Measurements from ENCODE around the gene ZC3H12D. TPM values are rescaled to one million over a fixed set of nuclear protein-coding genes. Genes with fewer than 3 reads are reported as not detected.

The ZC3H12D gene
- total and polyA plus RNA-seq, 8 donors: 0.08 to 1.1 (median 0.35) TPM

DNA sequence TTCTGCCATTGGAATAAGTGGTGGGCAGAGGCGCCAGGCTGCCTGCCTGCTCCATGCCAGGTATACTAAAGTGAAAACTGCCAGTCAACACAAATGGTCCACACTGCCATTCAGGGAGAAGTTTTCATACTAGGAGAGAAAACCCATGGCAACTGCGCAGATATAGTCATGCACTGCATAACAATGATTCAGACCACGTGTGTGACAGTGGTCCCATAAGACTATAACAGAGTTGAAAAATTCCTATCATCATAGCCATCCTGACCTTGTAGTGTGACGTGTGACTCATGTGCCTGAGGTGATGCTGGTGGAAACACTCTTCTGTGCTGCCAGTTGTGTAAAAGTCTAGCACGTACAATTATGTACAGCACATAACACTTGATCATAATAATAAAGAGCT, 25.1 kb downstream of the ZC3H12D start:
- FAIRE-seq (no peak), ATAC-seq (no peak), DNase-seq (no peak)
- Histone ChIP-seq H3K9me3 (no peaks in the 10 kb centered on the region), H3K4me1 (peaks cover 0 to 4% (median 3%) of the 10 kb centered on the region in 3 donors), H3K27ac (no peak overlapping the region), H3K36me3 (no peaks in the 10 kb centered on the region), H3K27me3 (no peaks in the 10 kb centered on the region), H3K4me3 (no peak overlapping the region)
- 71 to 94% methylated on average over 5 of the region's 5 CpGs for WGBS, 2 donors
- intact Hi-C loops (cut with DNase I): no loop called here
- TF ChIP-seq, protein P1, sequence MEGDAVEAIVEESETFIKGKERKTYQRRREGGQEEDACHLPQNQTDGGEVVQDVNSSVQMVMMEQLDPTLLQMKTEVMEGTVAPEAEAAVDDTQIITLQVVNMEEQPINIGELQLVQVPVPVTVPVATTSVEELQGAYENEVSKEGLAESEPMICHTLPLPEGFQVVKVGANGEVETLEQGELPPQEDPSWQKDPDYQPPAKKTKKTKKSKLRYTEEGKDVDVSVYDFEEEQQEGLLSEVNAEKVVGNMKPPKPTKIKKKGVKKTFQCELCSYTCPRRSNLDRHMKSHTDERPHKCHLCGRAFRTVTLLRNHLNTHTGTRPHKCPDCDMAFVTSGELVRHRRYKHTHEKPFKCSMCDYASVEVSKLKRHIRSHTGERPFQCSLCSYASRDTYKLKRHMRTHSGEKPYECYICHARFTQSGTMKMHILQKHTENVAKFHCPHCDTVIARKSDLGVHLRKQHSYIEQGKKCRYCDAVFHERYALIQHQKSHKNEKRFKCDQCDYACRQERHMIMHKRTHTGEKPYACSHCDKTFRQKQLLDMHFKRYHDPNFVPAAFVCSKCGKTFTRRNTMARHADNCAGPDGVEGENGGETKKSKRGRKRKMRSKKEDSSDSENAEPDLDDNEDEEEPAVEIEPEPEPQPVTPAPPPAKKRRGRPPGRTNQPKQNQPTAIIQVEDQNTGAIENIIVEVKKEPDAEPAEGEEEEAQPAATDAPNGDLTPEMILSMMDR (IDR thresholded peaks at IDR 0.05): no peak

DNA sequence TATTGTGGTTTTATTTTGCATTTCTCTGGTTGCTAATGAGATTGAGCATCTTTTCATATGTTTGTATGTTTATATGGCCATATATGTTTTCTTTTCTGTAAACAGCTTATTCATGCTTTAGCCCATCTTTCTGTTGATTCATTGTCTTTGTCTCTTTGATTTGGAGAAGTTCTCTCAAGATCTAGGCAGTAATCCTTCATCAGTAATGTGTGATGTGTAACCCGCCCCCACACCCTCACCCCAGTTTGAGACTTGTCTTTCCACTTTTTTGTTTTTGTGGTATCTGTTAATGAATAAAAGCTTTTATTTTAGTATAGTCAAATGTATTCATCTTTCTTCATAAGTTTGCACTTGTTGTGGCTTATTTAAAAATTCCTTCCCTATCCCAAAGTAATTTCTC, 26.0 kb downstream of the ZC3H12D start:
- Histone ChIP-seq H3K4me3 (no peak overlapping the region), H3K9me3 (no peaks in the 10 kb centered on the region), H3K27me3 (no peaks in the 10 kb centered on the region), H3K27ac (no peak overlapping the region), H3K4me1 (peaks cover 5 to 14% (median 8%) of the 10 kb centered on the region in 3 donors), H3K36me3 (no peaks in the 10 kb centered on the region)
- DNase-seq (no peak), FAIRE-seq (no peak), ATAC-seq (no peak)
- TF ChIP-seq, protein P1 (IDR thresholded peaks at IDR 0.05): no peak
- WGBS, 2 donors: 76 to 79% methylated on average over 1 of the region's 1 CpG
- intact Hi-C loops (cut with DNase I): no loop called here

DNA sequence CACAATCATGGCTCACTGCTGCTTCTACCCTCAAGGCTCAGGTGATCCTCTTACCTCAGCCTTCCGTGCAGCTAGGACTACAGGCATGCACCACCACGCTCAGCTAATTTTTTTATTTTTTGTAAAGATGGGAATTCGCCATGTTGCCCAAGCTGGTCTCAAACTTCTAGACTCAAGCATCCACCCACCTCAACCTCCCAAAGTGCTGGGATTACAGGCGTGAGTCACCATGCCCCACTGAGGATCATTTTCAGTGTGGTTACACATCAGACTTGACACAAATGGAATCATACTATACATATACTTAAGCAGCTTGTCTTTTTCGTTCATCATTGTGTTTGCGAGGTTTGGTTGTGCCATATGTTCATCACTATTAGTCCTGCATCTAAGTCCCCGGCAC, 26.6 kb downstream of the ZC3H12D start:
- no peaks in the 10 kb centered on the region for H3K27me3 ChIP-seq
- intact Hi-C loops (cut with DNase I): no loop called here
- H3K36me3 ChIP-seq: no peaks in the 10 kb centered on the region
- peaks cover 11 to 19% (median 13%) of the 10 kb centered on the region in 3 donors for H3K4me1 ChIP-seq
- FAIRE-seq: no peak
- DNase-seq: no peak
- ATAC-seq: no peak
- H3K27ac ChIP-seq: no peak overlapping the region
- H3K9me3 ChIP-seq: no peaks in the 10 kb centered on the region
- 89 to 96% methylated on average over 7 of the region's 7 CpGs for WGBS, 2 donors
- TF ChIP-seq, protein P1 (IDR thresholded peaks at IDR 0.05): no peak
- H3K4me3 ChIP-seq: no peak overlapping the region

DNA sequence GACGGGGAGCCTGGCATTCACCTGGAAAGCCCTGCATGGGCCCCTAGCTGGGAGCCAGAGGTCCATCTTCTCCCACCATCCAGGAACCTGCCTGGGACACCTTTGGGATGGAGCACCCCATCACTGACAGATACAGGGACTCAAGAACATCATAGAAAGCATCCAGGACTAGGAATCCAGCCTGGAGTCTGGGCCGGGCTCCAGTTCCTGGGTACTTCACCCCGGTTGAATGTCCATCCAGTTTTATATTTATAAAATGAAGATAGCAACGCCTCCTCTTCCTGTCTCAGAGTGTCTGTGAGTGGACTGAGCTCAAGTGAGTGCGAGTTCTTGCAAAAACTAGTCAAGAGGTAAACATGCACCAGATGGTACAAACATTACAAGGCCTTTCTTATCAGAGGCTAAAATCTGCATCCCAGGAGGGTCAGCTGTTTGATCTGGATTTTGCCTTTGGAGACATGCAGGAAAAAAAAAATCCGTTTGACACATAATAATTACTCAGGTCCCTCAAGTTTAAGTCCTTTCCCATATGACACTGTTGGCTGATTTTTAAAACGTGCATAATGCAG, 27.4 kb downstream of the ZC3H12D start:
- Histone ChIP-seq H3K36me3 (no peaks in the 10 kb centered on the region), H3K4me3 (no peak overlapping the region), H3K27ac (no peak overlapping the region), H3K9me3 (no peaks in the 10 kb centered on the region), H3K4me1 (peaks cover 11 to 19% (median 13%) of the 10 kb centered on the region in 3 donors), H3K27me3 (no peaks in the 10 kb centered on the region)
- intact Hi-C loops (cut with DNase I): no loop called here
- 73 to 76% methylated on average over 7 of the region's 7 CpGs for WGBS, 2 donors
- TF ChIP-seq, protein P1 (IDR thresholded peaks at IDR 0.05): no peak
- no peak for FAIRE-seq
- no peak for ATAC-seq
- DNase-seq: no peak

DNA sequence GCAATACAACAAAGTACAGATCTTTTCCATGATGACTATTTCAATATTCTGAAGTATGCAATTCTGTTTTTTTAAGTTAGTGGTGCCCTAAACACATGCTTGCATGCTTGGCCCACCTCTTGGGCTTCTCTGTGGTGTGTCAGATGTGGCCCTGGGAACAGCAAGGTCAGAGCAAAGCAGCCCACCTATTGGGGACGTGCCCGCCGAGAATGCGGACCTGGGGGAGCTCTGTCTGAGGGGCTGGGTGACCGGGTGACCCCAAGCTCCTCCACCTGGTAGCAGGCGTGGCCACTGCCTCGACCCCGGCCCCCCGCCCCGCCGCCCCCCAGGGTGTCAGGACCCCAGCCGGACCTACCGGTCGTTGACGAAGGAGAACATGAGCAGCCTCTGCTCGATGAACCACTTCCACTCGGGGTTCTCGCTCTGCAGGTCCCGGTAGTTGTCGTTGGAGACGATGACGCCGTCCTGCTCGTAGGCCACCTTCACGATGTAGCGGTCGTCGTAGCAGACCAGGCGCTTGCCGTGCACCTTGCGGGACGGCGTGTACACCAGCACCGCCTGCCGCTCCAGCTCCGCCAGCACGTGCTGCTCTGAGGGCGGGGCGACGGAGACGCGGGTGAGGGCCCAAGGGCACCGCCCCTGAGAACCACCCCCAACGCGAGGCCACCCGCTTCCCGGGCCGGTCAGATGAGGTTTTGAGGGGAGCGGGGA, 28.3 kb downstream of the ZC3H12D start:
- DNase-seq (no peak), FAIRE-seq (no peak), ATAC-seq (no peak)
- WGBS, 2 donors: 84 to 91% methylated on average over 45 to 49 of the region's 49 CpGs
- TF ChIP-seq, protein P1 (IDR thresholded peaks at IDR 0.05): no peak
- intact Hi-C loops (cut with DNase I): no loop called here
- Histone ChIP-seq H3K4me1 (peaks cover 11 to 19% (median 13%) of the 10 kb centered on the region in 3 donors), H3K4me3 (no peak overlapping the region), H3K9me3 (no peaks in the 10 kb centered on the region), H3K27ac (no peak overlapping the region), H3K27me3 (no peaks in the 10 kb centered on the region), H3K36me3 (no peaks in the 10 kb centered on the region)

All from pancreas (tissue), 10 donors.